Thymus (tissue), 11 donors: Measurements from ENCODE around the gene PFKFB4. TPM values are rescaled to one million over a fixed set of nuclear protein-coding genes. Genes with fewer than 3 reads are reported as not detected.

Source experiments
- DNase-seq, 9 donors: peaks; one replicate each; pipeline ENCODE4 v3.0.0-alpha.2; 2013; ENCODE audit warnings: low spot score in 9 of 9, low read depth in 6 of 9, missing footprints in 1 of 9
- H3K27ac ChIP-seq, 2 donors: one replicate each; pipeline ENCODE4 v1.5.1; 2013; ENCODE audit warnings: control low read depth in 1 of 2, low read depth in 1 of 2, low read length in 1 of 2, mild to moderate bottlenecking in 1 of 2, moderate library complexity in 1 of 2
- H3K27me3 ChIP-seq, 2 donors: one replicate each; pipeline ENCODE4 v1.5.1; 2013; ENCODE audit warnings: low read length in 1 of 2; ENCODE audit not compliant: control insufficient read depth in 2 of 2, insufficient read depth in 1 of 2
- H3K36me3 ChIP-seq, 2 donors: one replicate each; pipeline ENCODE4 v1.5.1; 2013; ENCODE audit warnings: low read length in 1 of 2, mild to moderate bottlenecking in 1 of 2, moderate library complexity in 1 of 2; ENCODE audit not compliant: control insufficient read depth in 2 of 2, insufficient read depth in 2 of 2
- H3K4me1 ChIP-seq, 2 donors: one replicate each; pipeline ENCODE4 v1.5.1; 2013; ENCODE audit warnings: low read length in 2 of 2; ENCODE audit not compliant: control insufficient read depth in 2 of 2, insufficient read depth in 2 of 2
- H3K4me3 ChIP-seq, 2 donors: one replicate each; pipeline ENCODE4 v1.5.1; 2013; ENCODE audit warnings: low read length in 2 of 2, control low read depth in 1 of 2, mild to moderate bottlenecking in 1 of 2
- H3K9me3 ChIP-seq, 2 donors: one replicate each; pipeline ENCODE4 v1.5.1; 2013; ENCODE audit warnings: low read length in 1 of 2, mild to moderate bottlenecking in 1 of 2; ENCODE audit not compliant: control insufficient read depth in 2 of 2, insufficient read depth in 1 of 2
- WGBS: extraction: QIAGEN DNeasy Blood & Tissue Kit; methylation state at CpG from one replicate; pipeline ENCODE4 v1.1.7; 2013; 5-methylcytosine and 5-hydroxymethylcytosine counted together
- polyA plus RNA-seq: library from polyadenylated mRNA; stranded (reverse); fragments of 200-250 nt; gene quantifications from one replicate; pipeline ENCODE4 v1.2.3, GENCODE V29; 2013
- total RNA-seq: library from RNA; stranded (reverse); fragments of 120-200 nt; gene quantifications from one replicate; pipeline ENCODE4 v1.2.4, GENCODE V29; 2013
- donor health status: healthy.

Gene PFKFB4
- total and polyA plus RNA-seq, 2 donors = 3.5 to 6.1 TPM

GRCh38 chr3:48472673-48472922, 84.0 kb downstream of the PFKFB4 start:
- no peak for DNase-seq

GRCh38 chr3:48470286-48470685, 86.3 kb downstream of the PFKFB4 start:
- Histone ChIP-seq H3K4me1 (peaks cover 26 to 75% of the 10 kb centered on the region in 2 donors), H3K4me3 (no peak overlapping the region)
- DNase-seq = no peak

More at GRCh38 chr3:48472673-48472922, 84.0 kb downstream of the PFKFB4 start:
- H3K4me3 ChIP-seq = peak overlapping the region; percentile 60 to 62
- peaks cover 27 to 28% of the 10 kb centered on the region in 2 donors for H3K36me3 ChIP-seq
- H3K27me3 ChIP-seq = no peaks in the 10 kb centered on the region
- H3K9me3 ChIP-seq = no peaks in the 10 kb centered on the region
- peaks cover 15 to 59% of the 10 kb centered on the region in 2 donors for H3K4me1 ChIP-seq
- WGBS = 2% methylated on average over 5 of the region's 5 CpGs
- peak overlapping the region; percentile 90 to 95 for H3K27ac ChIP-seq

GRCh38 chr3:48469046-48469915, 87.3 kb downstream of the PFKFB4 start:
- H3K4me1 ChIP-seq = peaks cover 26 to 78% of the 10 kb centered on the region in 2 donors
- no peak for DNase-seq
- no peak overlapping the region for H3K4me3 ChIP-seq
- 95% methylated on average over 29 of the region's 29 CpGs for WGBS
- H3K36me3 ChIP-seq = peaks cover 36 to 40% of the 10 kb centered on the region in 2 donors
- H3K27me3 ChIP-seq = no peaks in the 10 kb centered on the region
- no peak overlapping the region for H3K27ac ChIP-seq
- no peaks in the 10 kb centered on the region for H3K9me3 ChIP-seq

More at GRCh38 chr3:48470286-48470685, 86.3 kb downstream of the PFKFB4 start:
- WGBS = 81% methylated on average over 1 of the region's 1 CpG
- H3K9me3 ChIP-seq = no peaks in the 10 kb centered on the region
- H3K36me3 ChIP-seq = peaks cover 36% of the 10 kb centered on the region in 2 donors
- H3K27me3 ChIP-seq = no peaks in the 10 kb centered on the region
- peak overlapping the region in 1 of 2 donors; percentile 19 for H3K27ac ChIP-seq

GRCh38 chr3:48468329-48468731, 88.3 kb downstream of the PFKFB4 start:
- no peaks in the 10 kb centered on the region for H3K9me3 ChIP-seq
- H3K27ac ChIP-seq = no peak overlapping the region
- H3K4me3 ChIP-seq = no peak overlapping the region
- H3K27me3 ChIP-seq = no peaks in the 10 kb centered on the region
- H3K36me3 ChIP-seq = peaks cover 36 to 40% of the 10 kb centered on the region in 2 donors
- WGBS = 95% methylated on average over 8 of the region's 8 CpGs
- peaks cover 23 to 72% of the 10 kb centered on the region in 2 donors for H3K4me1 ChIP-seq
- no peak for DNase-seq

Other genes starting within 250 kb of the PFKFB4 start
- not detected for gene SPINK8, start 223.1 kb downstream of the PFKFB4 start, total RNA-seq
- gene SPINK8, start 223.1 kb downstream of the PFKFB4 start, polyA plus RNA-seq = 0.14 TPM
- 0.05 TPM for gene FBXW12, start 184.6 kb downstream of the PFKFB4 start, total RNA-seq
- gene FBXW12, start 184.6 kb downstream of the PFKFB4 start, polyA plus RNA-seq = 0.07 TPM
- gene PLXNB1, start 126.7 kb downstream of the PFKFB4 start, total RNA-seq = 7.7 TPM
- gene PLXNB1, start 126.7 kb downstream of the PFKFB4 start, polyA plus RNA-seq = 112 TPM
- 17.8 TPM for gene CCDC51, start 116.7 kb downstream of the PFKFB4 start, total RNA-seq
- gene CCDC51, start 116.7 kb downstream of the PFKFB4 start, polyA plus RNA-seq = 14.1 TPM
- gene TMA7, start 116.5 kb downstream of the PFKFB4 start, total RNA-seq = 660 TPM
- 735 TPM for gene TMA7, start 116.5 kb downstream of the PFKFB4 start, polyA plus RNA-seq
- gene ATRIP, start 110.1 kb downstream of the PFKFB4 start, total RNA-seq = 6.2 TPM
- 8.4 TPM for gene ATRIP, start 110.1 kb downstream of the PFKFB4 start, polyA plus RNA-seq
- 115 TPM for gene SHISA5, start 52.6 kb downstream of the PFKFB4 start, total RNA-seq
- 104 TPM for gene SHISA5, start 52.6 kb downstream of the PFKFB4 start, polyA plus RNA-seq
- 0.09 TPM for gene UCN2, start 7.0 kb upstream of the PFKFB4 start, total RNA-seq
- 4.7 TPM for gene UCN2, start 7.0 kb upstream of the PFKFB4 start, polyA plus RNA-seq
- 4.4 TPM for gene COL7A1, start 38.5 kb upstream of the PFKFB4 start, total RNA-seq
- 273 TPM for gene COL7A1, start 38.5 kb upstream of the PFKFB4 start, polyA plus RNA-seq
- 159 TPM for gene UQCRC1, start 52.8 kb upstream of the PFKFB4 start, total RNA-seq
- gene UQCRC1, start 52.8 kb upstream of the PFKFB4 start, polyA plus RNA-seq = 108 TPM
- gene TMEM89, start 65.0 kb upstream of the PFKFB4 start, total RNA-seq = not detected
- gene TMEM89, start 65.0 kb upstream of the PFKFB4 start, polyA plus RNA-seq = 0.23 TPM
- gene SLC26A6, start 78.7 kb upstream of the PFKFB4 start, total RNA-seq = 8.9 TPM
- gene SLC26A6, start 78.7 kb upstream of the PFKFB4 start, polyA plus RNA-seq = 24.7 TPM
- 0.38 TPM for gene CELSR3, start 106.1 kb upstream of the PFKFB4 start, total RNA-seq
- gene CELSR3, start 106.1 kb upstream of the PFKFB4 start, polyA plus RNA-seq = 1.4 TPM
- 8.8 TPM for gene NCKIPSD, start 129.1 kb upstream of the PFKFB4 start, total RNA-seq
- 7.0 TPM for gene NCKIPSD, start 129.1 kb upstream of the PFKFB4 start, polyA plus RNA-seq
- 98.4 TPM for gene IP6K2, start 160.4 kb upstream of the PFKFB4 start, total RNA-seq
- 134 TPM for gene IP6K2, start 160.4 kb upstream of the PFKFB4 start, polyA plus RNA-seq